ENCODE measurements around the gene DENND5B.
"Not testable (repeated sequence)": the region's sequence is repeated elsewhere in the genome, so short reads cannot be mapped to it uniquely, and the experiment has no call there.

The DENND5B gene

GRCh38 chr12:31456562-31456961, 134.4 kb downstream of the DENND5B start:
- DNase-seq: no peak

GRCh38 chr12:31444736-31445135, 146.2 kb downstream of the DENND5B start:
- no peak for DNase-seq

GRCh38 chr12:31440586-31440985, 150.3 kb downstream of the DENND5B start:
- no peak for DNase-seq

GRCh38 chr12:31440134-31440533, 150.8 kb downstream of the DENND5B start:
- DNase-seq: no peak

- DNase-seq: no peak
These were observed 159.2 kb downstream of the DENND5B start for GRCh38 chr12:31431721-31432240.

- DNase-seq: no peak
These were observed 167.5 kb downstream of the DENND5B start for GRCh38 chr12:31423405-31423804.

GRCh38 chr12:31412292-31412801, 178.6 kb downstream of the DENND5B start:
- DNase-seq: no peak

- DNase-seq: no peak
These were observed 182.2 kb downstream of the DENND5B start for GRCh38 chr12:31408763-31409162.

- DNase-seq: no peak
These were observed 183.4 kb downstream of the DENND5B start for GRCh38 chr12:31407562-31407961.

- DNase-seq: no peak
These were observed 184.6 kb downstream of the DENND5B start for GRCh38 chr12:31406345-31406744.

GRCh38 chr12:31405021-31405420, 185.9 kb downstream of the DENND5B start:
- no peak for DNase-seq

GRCh38 chr12:31403099-31403607, 187.8 kb downstream of the DENND5B start:
- DNase-seq: peak; percentile 84

- DNase-seq: no peak
These were observed 197.9 kb downstream of the DENND5B start for GRCh38 chr12:31393004-31393550.

- DNase-seq: no peak
These were observed 199.9 kb downstream of the DENND5B start for GRCh38 chr12:31390991-31391390.

GRCh38 chr12:31388713-31389112, 202.2 kb downstream of the DENND5B start:
- no peak for DNase-seq

- DNase-seq: no peak
These were observed 203.5 kb downstream of the DENND5B start for GRCh38 chr12:31387466-31387865.

GRCh38 chr12:31387011-31387410, 203.9 kb downstream of the DENND5B start:
- DNase-seq: no peak

- no peak for DNase-seq
These were observed 204.6 kb downstream of the DENND5B start for GRCh38 chr12:31386364-31386777.

GRCh38 chr12:31377210-31377609, 213.7 kb downstream of the DENND5B start:
- DNase-seq: not testable (repeated sequence)

- not testable (repeated sequence) for DNase-seq
These were observed 215.5 kb downstream of the DENND5B start for GRCh38 chr12:31375422-31375821.

GRCh38 chr12:31371256-31371620, 219.7 kb downstream of the DENND5B start:
- DNase-seq: no peak

GRCh38 chr12:31370531-31371255, 220.2 kb downstream of the DENND5B start:
- no peak for DNase-seq

GRCh38 chr12:31369712-31370521, 221.0 kb downstream of the DENND5B start:
- DNase-seq: no peak
